Thyroid gland (tissue), 4 donors: ENCODE results near the gene ISL2. TPM values are rescaled to one million over a fixed set of nuclear protein-coding genes. Genes with fewer than 3 reads are reported as not detected.

Experiments
- DNase-seq, 2 donors: peaks; one replicate each; pipeline ENCODE4 v3.0.0-alpha.2; 2019
- H3K27ac ChIP-seq, 3 donors: fragments of 200-600 bp; sonication (generic); 1 replicate in 2 of 3; 2 replicates in 1 of 3; pipeline ENCODE4 v1.5.1; 2016 to 2019; ENCODE audit warnings: mild to moderate bottlenecking in 1 of 3, moderate library complexity in 1 of 3
- H3K27me3 ChIP-seq: fragments of 200-600 bp; sonication (generic); one replicate; pipeline ENCODE4 v1.5.1; 2019
- H3K36me3 ChIP-seq, 2 donors: fragments of 200-600 bp; sonication (generic); one replicate each; pipeline ENCODE4 v1.5.1; 2016 to 2019
- H3K4me1 ChIP-seq, 2 donors: fragments of 200-600 bp; sonication (generic); one replicate each; pipeline ENCODE4 v1.5.1; 2017 to 2019
- H3K4me3 ChIP-seq, 3 donors: fragments of 200-600 bp; sonication (generic); replicated peaks in 1 of 3; 1 replicate in 2 of 3; 2 replicates in 1 of 3; pipeline ENCODE4 v1.5.1; 2016; ENCODE audit warnings: mild to moderate bottlenecking in 1 of 3
- H3K9me3 ChIP-seq: fragments of 200-600 bp; sonication (generic); one replicate; pipeline ENCODE4 v1.5.1; 2017
- CTCF ChIP-seq, 6 experiments: fragments of 200-600 bp in 3 of 6; fragments of 450-650 bp in 3 of 6; sonication (generic) in 3 of 6; IDR thresholded peaks; one replicate each; pipeline ENCODE4 v1.5.1; 2016 to 2019; ENCODE audit warnings: antibody characterized with exemption in 6 of 6, mild to moderate bottlenecking in 2 of 6, inconsistent platforms in 1 of 6, moderate library complexity in 1 of 6
- POLR2A ChIP-seq, 2 donors: fragments of 450-650 bp; IDR thresholded peaks; one replicate each; pipeline ENCODE4 v1.6.1; 2017; ENCODE audit warnings: antibody characterized with exemption in 2 of 2, mild to moderate bottlenecking in 2 of 2, moderate library complexity in 1 of 2
- WGBS, 2 donors: methylation state at CpG; one replicate each; pipeline ENCODE4 v1.1.5; 2017; 5-methylcytosine and 5-hydroxymethylcytosine counted together
- intact Hi-C: fragments of 100-400 bp; cut with DNase I; formaldehyde crosslinking; loops from one replicate; pipeline ENCODE4 v1.15.1; 2023
- total RNA-seq, 4 donors: library from RNA; depleted of rRNA; stranded (reverse); fragments of >200 nt; gene quantifications; one replicate each; pipeline ENCODE4 v1.2.3, GENCODE V29; 2016

The ISL2 gene
- total RNA-seq, 4 donors from 2014 or later: not detected

DNA sequence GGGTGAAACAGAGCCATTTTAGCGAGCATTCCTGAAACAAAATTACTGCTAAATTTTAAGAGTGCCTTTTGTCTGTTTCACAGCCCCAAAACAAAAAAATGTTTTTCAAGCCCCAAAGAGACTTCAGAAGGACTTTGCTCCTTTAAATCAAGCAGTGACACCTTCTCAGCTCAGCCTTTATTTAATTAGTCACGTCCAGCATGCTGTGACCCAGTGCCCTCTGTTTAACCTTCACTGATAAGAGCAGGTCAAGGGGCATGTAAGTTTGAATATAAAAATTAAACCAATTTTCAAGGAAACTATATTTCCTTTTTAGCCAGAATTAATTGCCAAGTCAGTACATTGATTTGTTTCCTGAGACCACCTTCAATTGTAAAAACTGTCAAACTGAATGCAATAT is 40.6 kb downstream of the ISL2 start:
- Histone ChIP-seq H3K27ac (no peak overlapping the region), H3K27me3 (no peaks in the 10 kb centered on the region), H3K36me3 (peaks cover 5 to 6% of the 10 kb centered on the region in 2 donors), H3K4me3 (no peak overlapping the region), H3K9me3 (no peaks in the 10 kb centered on the region), H3K4me1 (no peaks in the 10 kb centered on the region)
- WGBS, 2 donors: 75 to 89% methylated on average over 2 of the region's 2 CpGs
- no peak for DNase-seq
- no peak for TF ChIP-seq POLR2A (IDR thresholded peaks at IDR 0.05)
- intact Hi-C loops: no loop called here

DNA sequence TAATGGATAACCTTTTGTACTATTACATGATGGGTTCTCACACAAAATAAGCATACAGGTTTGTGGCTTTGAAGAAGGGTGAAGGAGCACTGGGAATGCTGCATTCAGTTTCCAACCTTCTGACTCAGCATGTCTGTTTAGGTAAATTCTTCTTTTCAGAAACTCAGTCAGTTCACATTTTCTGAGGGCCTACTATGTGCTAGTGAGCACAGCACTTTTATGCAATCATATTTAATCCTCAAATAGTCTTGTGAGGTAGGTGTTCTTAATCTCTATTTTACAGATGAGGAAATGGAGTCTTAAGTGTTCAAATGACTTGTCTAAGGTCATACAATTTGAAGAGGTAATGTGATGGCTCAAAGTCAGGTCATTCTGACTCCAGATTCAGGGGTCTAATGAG is 41.2 kb downstream of the ISL2 start:
- H3K27me3 ChIP-seq: no peaks in the 10 kb centered on the region
- no peak for DNase-seq
- no peak for TF ChIP-seq POLR2A (IDR thresholded peaks at IDR 0.05)
- TF ChIP-seq CTCF (IDR thresholded peaks at IDR 0.05): no peak
- no peak overlapping the region for H3K4me3 ChIP-seq
- H3K27ac ChIP-seq: no peak overlapping the region
- peaks cover 5% of the 10 kb centered on the region in 2 donors for H3K36me3 ChIP-seq
- no peaks in the 10 kb centered on the region for H3K4me1 ChIP-seq
- intact Hi-C loops: no loop called here
- H3K9me3 ChIP-seq: no peaks in the 10 kb centered on the region

- DNase-seq: no peak
- Histone ChIP-seq H3K4me1 (no peaks in the 10 kb centered on the region), H3K27ac (no peak overlapping the region), H3K4me3 (no peak overlapping the region), H3K27me3 (no peaks in the 10 kb centered on the region), H3K36me3 (peaks cover 0 to 2% of the 10 kb centered on the region in 2 donors), H3K9me3 (no peaks in the 10 kb centered on the region)
- 88 to 89% methylated on average over 1 of the region's 1 CpG for WGBS, 2 donors
- no peak for TF ChIP-seq CTCF (IDR thresholded peaks at IDR 0.05)
- TF ChIP-seq POLR2A (IDR thresholded peaks at IDR 0.05): no peak
- intact Hi-C loops: no loop called here
Measured at GRCh38 chr15:76378691-76379090, 42.1 kb downstream of the ISL2 start.

DNA sequence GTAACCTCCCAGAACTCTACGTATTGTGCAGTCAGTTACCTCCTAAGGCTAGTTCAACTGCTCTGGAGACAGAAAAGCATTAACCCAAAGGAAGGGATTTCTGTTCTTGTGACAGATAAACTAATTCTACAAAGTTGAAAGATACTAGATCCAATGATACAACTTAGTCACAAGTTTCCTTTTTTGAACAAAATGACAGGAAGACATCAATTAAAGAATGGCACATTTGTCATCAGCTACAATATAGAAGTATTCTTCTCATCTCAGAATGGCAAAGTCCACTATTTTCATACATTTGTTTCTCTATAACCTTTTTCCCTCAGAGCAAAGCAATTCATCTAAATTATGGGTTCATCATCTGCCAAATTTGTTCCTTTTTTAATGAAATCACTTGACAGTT is 43.7 kb downstream of the ISL2 start:
- intact Hi-C loops: no loop called here
- no peak for TF ChIP-seq CTCF (IDR thresholded peaks at IDR 0.05)
- TF ChIP-seq POLR2A (IDR thresholded peaks at IDR 0.05): no peak
- Histone ChIP-seq H3K36me3 (no peaks in the 10 kb centered on the region), H3K9me3 (no peaks in the 10 kb centered on the region), H3K27me3 (no peaks in the 10 kb centered on the region), H3K4me1 (no peaks in the 10 kb centered on the region), H3K27ac (no peak overlapping the region), H3K4me3 (no peak overlapping the region)
- WGBS, 2 donors: 96 to 100% methylated on average over 1 of the region's 1 CpG
- no peak for DNase-seq

DNA sequence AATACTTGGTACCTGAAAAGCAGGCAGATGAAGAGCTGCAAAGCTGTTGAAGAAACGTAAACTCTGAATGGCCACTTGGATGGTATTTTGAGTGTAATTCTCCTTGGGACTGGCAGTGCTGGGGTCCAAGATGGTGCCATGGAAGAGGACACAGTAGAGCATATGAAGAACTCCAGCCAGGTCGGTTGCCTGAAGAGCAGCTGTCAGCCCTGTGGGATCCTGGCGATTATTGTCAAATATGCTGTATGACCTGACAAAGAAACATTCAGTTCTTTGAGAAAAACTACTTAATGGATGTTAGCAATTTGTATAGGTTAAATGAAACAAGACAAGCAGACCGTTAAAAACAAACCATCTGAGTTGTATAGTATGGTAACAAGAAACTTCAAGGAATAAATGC is 44.8 kb downstream of the ISL2 start:
- intact Hi-C loops: no loop called here
- no peaks in the 10 kb centered on the region for H3K4me1 ChIP-seq

More for the DNA sequence above, 44.8 kb downstream of the ISL2 start:
- Histone ChIP-seq H3K36me3 (no peaks in the 10 kb centered on the region), H3K4me3 (no peak overlapping the region), H3K9me3 (no peaks in the 10 kb centered on the region), H3K27me3 (no peaks in the 10 kb centered on the region), H3K27ac (no peak overlapping the region)
- TF ChIP-seq POLR2A (IDR thresholded peaks at IDR 0.05) (no peak), CTCF (IDR thresholded peaks at IDR 0.05) (no peak)
- no peak for DNase-seq
- WGBS, 2 donors: 93 to 94% methylated on average over 4 of the region's 4 CpGs
